Measurements from ENCODE around the gene MICB. TPM values are rescaled to one million over a fixed set of nuclear protein-coding genes. Genes with fewer than 3 reads are reported as not detected.

MICB gene
- total RNA-seq, 4 donors from 2014 or later, result 2.3 to 9.3 (median 3.8) TPM

- no peak for TF ChIP-seq CTCF (IDR thresholded peaks at IDR 0.05; ENCODE audit: low read depth)
Observed at GRCh38 chr6:31489086-31489485, 8.9 kb upstream of the MICB start.

- no peak for TF ChIP-seq CTCF (IDR thresholded peaks at IDR 0.05; ENCODE audit: low read depth)
Observed at GRCh38 chr6:31490115-31490873, 7.7 kb upstream of the MICB start.

DNA sequence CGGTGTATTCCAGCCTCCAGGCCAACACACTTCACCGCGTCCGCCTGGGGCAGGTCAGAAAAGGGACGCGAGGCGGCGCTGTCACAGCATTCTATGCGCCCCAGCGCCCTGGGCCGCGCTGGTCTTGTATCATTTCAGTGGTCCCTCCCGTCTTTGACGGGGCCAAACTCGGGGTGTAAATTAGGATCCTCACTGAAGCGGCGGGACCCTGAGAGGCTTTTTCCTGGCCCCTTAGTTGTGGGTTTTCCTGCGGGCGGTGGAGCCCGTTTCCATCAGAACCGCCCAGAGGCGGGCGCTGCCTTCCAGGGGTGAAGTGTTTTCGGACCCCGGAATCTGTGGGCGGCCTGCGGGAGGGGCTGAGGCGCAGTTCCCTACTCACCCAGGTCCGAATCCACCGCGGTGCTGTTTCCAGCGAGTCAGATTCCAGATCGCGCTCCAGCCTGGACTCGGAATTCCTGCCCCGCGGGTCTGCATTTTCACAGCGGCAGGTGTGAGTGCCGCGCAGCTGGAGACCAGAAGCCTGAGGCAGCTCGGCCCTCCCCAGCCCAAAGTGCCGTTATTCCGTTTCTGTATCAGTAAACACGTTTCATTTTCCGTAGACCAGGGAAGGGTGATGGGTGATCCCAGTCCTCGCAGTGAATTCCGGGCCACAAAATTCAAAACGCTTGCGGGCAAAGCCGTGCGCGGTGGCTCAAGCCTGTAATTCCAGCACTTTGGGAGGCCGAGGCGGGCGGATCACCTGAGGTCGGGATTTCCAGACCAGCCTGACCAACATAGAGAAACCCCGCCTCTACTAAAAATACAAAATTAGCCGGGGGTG lies 3.9 kb upstream of the MICB start:
- no peak for TF ChIP-seq CTCF (IDR thresholded peaks at IDR 0.05; ENCODE audit: low read depth)

DNA sequence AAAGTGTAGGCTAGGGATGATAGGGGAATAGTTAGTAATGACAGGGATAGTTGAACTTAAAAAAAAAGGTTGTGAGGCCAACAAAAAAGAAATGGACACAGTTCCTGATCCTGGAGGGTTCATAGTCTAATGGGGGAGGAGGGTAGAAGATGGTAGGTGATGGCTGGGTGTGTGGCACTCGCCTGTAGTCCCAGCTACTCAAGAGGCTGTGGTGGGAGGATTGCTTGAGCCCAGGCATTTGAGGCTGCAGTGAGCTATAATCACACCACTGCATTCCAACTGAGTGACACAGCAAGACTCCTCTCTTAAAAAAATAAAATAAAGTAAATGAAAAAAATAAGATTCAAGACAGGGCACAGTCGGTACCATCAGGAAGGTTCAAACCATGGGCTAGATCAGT lies 2.4 kb upstream of the MICB start:
- no peak for TF ChIP-seq CTCF (IDR thresholded peaks at IDR 0.05; ENCODE audit: low read depth)

DNA sequence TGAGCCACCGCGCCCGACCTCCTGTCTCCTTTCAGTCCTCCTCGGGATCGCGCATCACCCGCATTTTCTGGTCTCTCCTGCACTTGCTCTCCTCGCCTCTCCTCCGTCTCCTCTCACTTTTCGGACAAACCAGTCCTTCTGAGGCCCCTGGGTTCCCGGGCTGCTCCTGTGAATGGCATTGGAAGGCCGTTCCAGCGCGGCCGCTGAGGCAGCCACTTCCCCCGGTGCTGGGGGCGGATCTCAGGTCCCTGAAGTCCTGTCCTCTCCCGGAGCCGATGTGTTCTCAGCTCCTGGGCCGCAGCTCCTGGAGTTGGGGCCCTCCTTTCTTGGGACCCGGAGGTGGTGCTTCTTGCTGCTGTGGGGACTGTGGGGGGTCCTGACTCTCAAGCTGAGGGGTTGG lies 803 bp downstream of the MICB start:
- TF ChIP-seq CTCF (IDR thresholded peaks at IDR 0.05; ENCODE audit: low read depth), result no peak

DNA sequence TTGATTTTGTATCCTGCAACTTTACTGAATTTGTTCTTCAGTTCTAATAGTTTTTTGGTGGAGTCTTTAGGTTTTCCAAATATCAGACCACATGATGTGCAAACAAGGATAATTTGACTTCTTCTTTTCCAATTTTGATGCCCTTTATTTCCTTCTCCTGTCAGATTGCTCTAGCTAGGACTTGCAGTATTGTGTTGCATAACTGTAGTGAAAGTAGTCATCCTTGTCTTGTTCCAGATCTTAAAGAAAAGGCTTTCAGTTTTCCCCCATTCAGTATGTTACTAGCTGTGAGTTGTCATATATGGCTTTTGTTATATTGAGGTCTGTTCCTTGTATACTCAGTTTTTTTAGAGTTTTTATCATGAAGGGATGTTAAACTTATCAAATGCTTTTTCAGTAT lies 4.6 kb downstream of the MICB start:
- no peak for TF ChIP-seq CTCF (IDR thresholded peaks at IDR 0.05; ENCODE audit: low read depth)

GRCh38 chr6:31510007-31510406 lies 12.1 kb downstream of the MICB start:
- no peak for TF ChIP-seq CTCF (IDR thresholded peaks at IDR 0.05; ENCODE audit: low read depth)

All from subcutaneous adipose tissue (tissue), 4 donors.